ENCODE results near the gene SHROOM3.

The SHROOM3 gene

DNA sequence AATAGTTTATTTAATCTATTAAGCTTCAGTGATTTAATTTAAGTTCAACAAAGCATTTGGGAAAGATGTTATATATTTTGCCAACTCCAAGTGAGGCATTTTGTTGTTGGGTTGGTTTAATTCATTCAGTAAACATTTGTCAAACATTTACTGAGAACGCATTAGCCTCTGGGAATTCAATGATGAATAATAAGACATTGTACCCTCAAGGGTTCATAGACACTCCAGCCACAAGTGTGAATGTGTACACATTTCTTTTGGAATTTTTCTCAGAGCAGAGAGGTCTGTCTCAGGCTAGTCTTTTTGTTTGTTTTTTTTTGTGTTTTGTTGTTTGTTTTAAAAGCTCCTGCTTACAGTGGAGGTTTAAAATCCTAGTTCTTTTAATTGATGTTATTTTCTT, 259.0 kb downstream of the SHROOM3 start:
- no peaks in the 10 kb centered on the region for H3K36me3 ChIP-seq (ENCODE audit: control insufficient read depth in 4 of 4, insufficient read depth in 4 of 4, low read length in 3 of 4)
- H3K9me3 ChIP-seq (ENCODE audit: control extremely low read depth in 1 of 5, control insufficient read depth in 4 of 5, insufficient read depth in 2 of 5, low read depth in 1 of 5, low read length in 4 of 5) = no peaks in the 10 kb centered on the region
- CTCF ChIA-PET = no interaction called here
- POLR2A ChIA-PET = no interaction called here
- DNase-seq = no peak
- WGBS (ENCODE audit: insufficient coverage) = no CpG with 5 or more reads among the region's 1 CpG
- H3K27ac ChIP-seq (ENCODE audit: insufficient read depth in 1 of 2, low read depth in 1 of 2, low read length in 2 of 2, poor library complexity in 1 of 2, severe bottlenecking in 2 of 2) = no peak overlapping the region
- no peak overlapping the region for H3K4me3 ChIP-seq (ENCODE audit: control insufficient read depth in 1 of 7, extremely low read depth in 1 of 7, insufficient read depth in 4 of 7, low read depth in 2 of 7, low read length in 6 of 7)
- H3K27me3 ChIP-seq (replicated peaks in 2 of 5; ENCODE audit: control insufficient read depth in 4 of 5, insufficient read depth in 5 of 5, low read length in 4 of 5) = peaks cover 10 to 71% (median 31%) of the 10 kb centered on the region in 5 experiments
- H3K4me1 ChIP-seq (ENCODE audit: control extremely low read depth in 1 of 4, control insufficient read depth in 4 of 4, insufficient read depth in 4 of 4, low read length in 3 of 4) = peaks cover 5 to 14% (median 12%) of the 10 kb centered on the region in 4 experiments

DNA sequence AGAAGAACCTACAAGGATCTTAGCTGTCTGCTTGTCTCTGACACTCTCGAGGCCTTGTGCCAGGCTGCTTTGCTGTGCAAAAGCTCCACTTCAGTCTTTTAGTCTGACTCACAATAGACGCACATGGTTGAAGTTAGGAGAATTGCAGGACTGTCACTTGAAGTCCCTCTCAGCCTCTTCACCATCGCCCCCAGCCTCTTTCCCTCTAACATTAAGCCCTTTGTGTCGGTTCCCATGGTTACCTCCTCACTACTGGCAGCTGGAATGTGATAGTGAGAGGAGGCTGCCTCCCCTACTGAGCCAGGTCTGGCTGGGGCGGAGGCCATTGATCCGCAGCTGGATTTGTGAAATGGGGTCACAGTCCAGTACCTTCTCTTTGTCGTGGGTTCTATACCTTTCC, 261.1 kb downstream of the SHROOM3 start:
- Histone ChIP-seq H3K4me3 (ENCODE audit: control insufficient read depth in 1 of 7, extremely low read depth in 1 of 7, insufficient read depth in 4 of 7, low read depth in 2 of 7, low read length in 6 of 7) (no peak overlapping the region), H3K27me3 (replicated peaks in 2 of 5; ENCODE audit: control insufficient read depth in 4 of 5, insufficient read depth in 5 of 5, low read length in 4 of 5) (peaks cover 4 to 50% (median 23%) of the 10 kb centered on the region in 5 experiments), H3K9me3 (ENCODE audit: control extremely low read depth in 1 of 5, control insufficient read depth in 4 of 5, insufficient read depth in 2 of 5, low read depth in 1 of 5, low read length in 4 of 5) (no peaks in the 10 kb centered on the region), H3K4me1 (ENCODE audit: control extremely low read depth in 1 of 4, control insufficient read depth in 4 of 4, insufficient read depth in 4 of 4, low read length in 3 of 4) (no peaks in the 10 kb centered on the region), H3K27ac (ENCODE audit: insufficient read depth in 1 of 2, low read depth in 1 of 2, low read length in 2 of 2, poor library complexity in 1 of 2, severe bottlenecking in 2 of 2) (no peak overlapping the region), H3K36me3 (ENCODE audit: control insufficient read depth in 4 of 4, insufficient read depth in 4 of 4, low read length in 3 of 4) (no peaks in the 10 kb centered on the region)
- POLR2A ChIA-PET = no interaction called here
- DNase-seq = no peak
- 100% methylated on average over 5 of the region's 7 CpGs for WGBS (ENCODE audit: insufficient coverage)
- CTCF ChIA-PET = no interaction called here

GRCh38 chr4:76697129-76697803, 262.2 kb downstream of the SHROOM3 start:
- Histone ChIP-seq H3K9me3 (ENCODE audit: control extremely low read depth in 1 of 5, control insufficient read depth in 4 of 5, insufficient read depth in 2 of 5, low read depth in 1 of 5, low read length in 4 of 5) (no peaks in the 10 kb centered on the region), H3K27ac (ENCODE audit: insufficient read depth in 1 of 2, low read depth in 1 of 2, low read length in 2 of 2, poor library complexity in 1 of 2, severe bottlenecking in 2 of 2) (no peak overlapping the region), H3K4me1 (ENCODE audit: control extremely low read depth in 1 of 4, control insufficient read depth in 4 of 4, insufficient read depth in 4 of 4, low read length in 3 of 4) (no peaks in the 10 kb centered on the region), H3K36me3 (ENCODE audit: control insufficient read depth in 4 of 4, insufficient read depth in 4 of 4, low read length in 3 of 4) (no peaks in the 10 kb centered on the region), H3K27me3 (replicated peaks in 2 of 5; ENCODE audit: control insufficient read depth in 4 of 5, insufficient read depth in 5 of 5, low read length in 4 of 5) (peaks cover 3 to 39% (median 16%) of the 10 kb centered on the region in 5 experiments), H3K4me3 (ENCODE audit: control insufficient read depth in 1 of 7, extremely low read depth in 1 of 7, insufficient read depth in 4 of 7, low read depth in 2 of 7, low read length in 6 of 7) (no peak overlapping the region)
- CTCF ChIA-PET = interaction anchor here (1.1 kb wide), 1 partner anchor 21 kb away, joined by 4 read pairs; no protein-coding TSS in a partner anchor
- WGBS (ENCODE audit: insufficient coverage) = 83% methylated on average over 1 of the region's 3 CpGs
- POLR2A ChIA-PET = no interaction called here
- no peak for DNase-seq

- H3K27me3 ChIP-seq (replicated peaks in 2 of 5; ENCODE audit: control insufficient read depth in 4 of 5, insufficient read depth in 5 of 5, low read length in 4 of 5) = peaks cover 0 to 30% (median 10%) of the 10 kb centered on the region in 5 experiments
- no peaks in the 10 kb centered on the region for H3K4me1 ChIP-seq (ENCODE audit: control extremely low read depth in 1 of 4, control insufficient read depth in 4 of 4, insufficient read depth in 4 of 4, low read length in 3 of 4)
- H3K4me3 ChIP-seq (ENCODE audit: control insufficient read depth in 1 of 7, extremely low read depth in 1 of 7, insufficient read depth in 4 of 7, low read depth in 2 of 7, low read length in 6 of 7) = no peak overlapping the region
- ChIA-PET POLR2A (no interaction called here), CTCF (interaction anchor here (1.1 kb wide), 1 partner anchor 20 kb away, joined by 4 read pairs; no protein-coding TSS in a partner anchor)
- H3K36me3 ChIP-seq (ENCODE audit: control insufficient read depth in 4 of 4, insufficient read depth in 4 of 4, low read length in 3 of 4) = no peaks in the 10 kb centered on the region
- H3K27ac ChIP-seq (ENCODE audit: insufficient read depth in 1 of 2, low read depth in 1 of 2, low read length in 2 of 2, poor library complexity in 1 of 2, severe bottlenecking in 2 of 2) = no peak overlapping the region
- 100% methylated on average over 1 of the region's 1 CpG for WGBS (ENCODE audit: insufficient coverage)
- no peaks in the 10 kb centered on the region for H3K9me3 ChIP-seq (ENCODE audit: control extremely low read depth in 1 of 5, control insufficient read depth in 4 of 5, insufficient read depth in 2 of 5, low read depth in 1 of 5, low read length in 4 of 5)
- no peak for DNase-seq
These were observed 263.1 kb downstream of the SHROOM3 start for GRCh38 chr4:76698141-76698540.

DNA sequence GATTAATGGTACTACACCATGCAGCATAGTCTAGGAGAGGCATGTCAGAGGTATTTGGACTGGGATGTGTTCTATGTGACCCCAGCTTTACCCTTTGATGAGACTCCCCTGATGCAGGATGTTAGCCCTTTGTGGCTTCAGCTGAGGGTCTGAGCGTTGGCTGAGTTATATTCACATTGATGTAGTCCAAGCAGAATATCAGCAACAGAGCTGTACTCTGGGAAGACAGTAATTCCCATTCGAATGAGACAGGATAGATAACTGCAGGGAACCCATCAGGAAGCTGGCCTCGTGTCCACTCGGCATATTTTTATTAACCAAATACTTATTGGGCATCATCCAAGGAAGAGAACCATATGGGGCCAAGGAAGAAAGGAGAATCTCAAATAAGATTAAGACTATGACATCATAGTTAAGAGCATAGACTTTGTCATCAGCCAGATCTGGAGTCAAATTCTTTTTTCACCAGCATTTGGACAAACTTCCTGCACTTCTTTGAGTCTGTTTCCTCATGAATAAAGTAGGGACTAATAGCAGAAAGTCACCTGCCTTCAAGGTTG, 264.8 kb downstream of the SHROOM3 start:
- H3K27me3 ChIP-seq (replicated peaks in 2 of 5; ENCODE audit: control insufficient read depth in 4 of 5, insufficient read depth in 5 of 5, low read length in 4 of 5) = peaks cover 0 to 15% (median 7%) of the 10 kb centered on the region in 5 experiments
- WGBS (ENCODE audit: insufficient coverage) = 93% methylated on average over 3 of the region's 4 CpGs
- ChIA-PET POLR2A (no interaction called here), CTCF (interaction anchor here (1.1 kb wide), 1 partner anchor 17 kb away, joined by 3 read pairs; no protein-coding TSS in a partner anchor)
- H3K36me3 ChIP-seq (ENCODE audit: control insufficient read depth in 4 of 4, insufficient read depth in 4 of 4, low read length in 3 of 4) = no peaks in the 10 kb centered on the region
- H3K4me3 ChIP-seq (ENCODE audit: control insufficient read depth in 1 of 7, extremely low read depth in 1 of 7, insufficient read depth in 4 of 7, low read depth in 2 of 7, low read length in 6 of 7) = no peak overlapping the region
- no peak overlapping the region for H3K27ac ChIP-seq (ENCODE audit: insufficient read depth in 1 of 2, low read depth in 1 of 2, low read length in 2 of 2, poor library complexity in 1 of 2, severe bottlenecking in 2 of 2)
- H3K9me3 ChIP-seq (ENCODE audit: control extremely low read depth in 1 of 5, control insufficient read depth in 4 of 5, insufficient read depth in 2 of 5, low read depth in 1 of 5, low read length in 4 of 5) = no peaks in the 10 kb centered on the region
- H3K4me1 ChIP-seq (ENCODE audit: control extremely low read depth in 1 of 4, control insufficient read depth in 4 of 4, insufficient read depth in 4 of 4, low read length in 3 of 4) = no peaks in the 10 kb centered on the region
- DNase-seq = no peak

- H3K36me3 ChIP-seq (ENCODE audit: control insufficient read depth in 4 of 4, insufficient read depth in 4 of 4, low read length in 3 of 4) = no peaks in the 10 kb centered on the region
- 95% methylated on average over 3 of the region's 4 CpGs for WGBS (ENCODE audit: insufficient coverage)
- peaks cover 0 to 2% (median 0%) of the 10 kb centered on the region in 5 experiments for H3K9me3 ChIP-seq (ENCODE audit: control extremely low read depth in 1 of 5, control insufficient read depth in 4 of 5, insufficient read depth in 2 of 5, low read depth in 1 of 5, low read length in 4 of 5)
- H3K27me3 ChIP-seq (replicated peaks in 2 of 5; ENCODE audit: control insufficient read depth in 4 of 5, insufficient read depth in 5 of 5, low read length in 4 of 5) = no peaks in the 10 kb centered on the region
- no peak overlapping the region for H3K27ac ChIP-seq (ENCODE audit: insufficient read depth in 1 of 2, low read depth in 1 of 2, low read length in 2 of 2, poor library complexity in 1 of 2, severe bottlenecking in 2 of 2)
- H3K4me3 ChIP-seq (ENCODE audit: control insufficient read depth in 1 of 7, extremely low read depth in 1 of 7, insufficient read depth in 4 of 7, low read depth in 2 of 7, low read length in 6 of 7) = no peak overlapping the region
- no peaks in the 10 kb centered on the region for H3K4me1 ChIP-seq (ENCODE audit: control extremely low read depth in 1 of 4, control insufficient read depth in 4 of 4, insufficient read depth in 4 of 4, low read length in 3 of 4)
- ChIA-PET POLR2A (no interaction called here), CTCF (no interaction called here)
- no peak for DNase-seq
These were observed 267.6 kb downstream of the SHROOM3 start for GRCh38 chr4:76702440-76703122.

- Histone ChIP-seq H3K27me3 (replicated peaks in 2 of 5; ENCODE audit: control insufficient read depth in 4 of 5, insufficient read depth in 5 of 5, low read length in 4 of 5) (no peaks in the 10 kb centered on the region), H3K4me1 (ENCODE audit: control extremely low read depth in 1 of 4, control insufficient read depth in 4 of 4, insufficient read depth in 4 of 4, low read length in 3 of 4) (no peaks in the 10 kb centered on the region), H3K4me3 (ENCODE audit: control insufficient read depth in 1 of 7, extremely low read depth in 1 of 7, insufficient read depth in 4 of 7, low read depth in 2 of 7, low read length in 6 of 7) (no peak overlapping the region), H3K36me3 (ENCODE audit: control insufficient read depth in 4 of 4, insufficient read depth in 4 of 4, low read length in 3 of 4) (no peaks in the 10 kb centered on the region), H3K9me3 (ENCODE audit: control extremely low read depth in 1 of 5, control insufficient read depth in 4 of 5, insufficient read depth in 2 of 5, low read depth in 1 of 5, low read length in 4 of 5) (peaks cover 0 to 2% (median 0%) of the 10 kb centered on the region in 5 experiments), H3K27ac (ENCODE audit: insufficient read depth in 1 of 2, low read depth in 1 of 2, low read length in 2 of 2, poor library complexity in 1 of 2, severe bottlenecking in 2 of 2) (no peak overlapping the region)
- WGBS (ENCODE audit: insufficient coverage) = 90% methylated on average over 1 of the region's 1 CpG
- ChIA-PET POLR2A (no interaction called here), CTCF (interaction anchor here (0.5 kb wide), 1 partner anchor 367 kb away, joined by 3 read pairs; no protein-coding TSS in a partner anchor)
- DNase-seq = no peak
These were observed 268.1 kb downstream of the SHROOM3 start for GRCh38 chr4:76703123-76703490.
